T-helper 2 cell treated with Interferon-gamma antibody and Interleukin-4, amounts not matched to agents 5 μg/mL and 100 μg/mL, for 36 hours (primary cell): ENCODE measurements around the gene LAMP1.
A peak's percentile ranks its signal among the peaks of the same experiment; 100 is the strongest.
"Not testable (repeated sequence)": the region's sequence is repeated elsewhere in the genome, so short reads cannot be mapped to it uniquely, and the experiment has no call there.

Source experiments
- DNase-seq: peaks from one replicate; pipeline ENCODE4 v3.0.0; 2021; ENCODE audit warnings: low spot score
- H3K27ac Mint-ChIP-seq: one replicate; pipeline ENCODE4 v1.8.0; 2021; ENCODE audit warnings: mild to moderate bottlenecking, mixed read lengths
- H3K27me3 Mint-ChIP-seq: one replicate; pipeline ENCODE4 v1.8.0; 2021; ENCODE audit warnings: low read depth, mixed read lengths
- H3K36me3 Mint-ChIP-seq: one replicate; pipeline ENCODE4 v1.8.0; 2021; ENCODE audit warnings: low read depth, mixed read lengths
- H3K4me1 Mint-ChIP-seq: one replicate; pipeline ENCODE4 v1.8.0; 2021; ENCODE audit warnings: low read depth, mixed read lengths
- H3K4me3 Mint-ChIP-seq: one replicate; pipeline ENCODE4 v1.8.0; 2022; ENCODE audit warnings: mild to moderate bottlenecking, moderate library complexity, mixed read lengths
- H3K9me3 Mint-ChIP-seq: one replicate; pipeline ENCODE4 v1.8.0; 2021; ENCODE audit warnings: mixed read lengths

Gene LAMP1

GRCh38 chr13:113296823-113297369 lies at the start of gene LAMP1:
Gene LAMP1 (plus strand): TSS chr13:113297239. CDS start chr13:113297435, 196 bp downstream.
- Mint-ChIP-seq H3K4me1 (peaks cover 34% of the 10 kb centered on the region), H3K27ac (peak within 1 kb of the TSS; percentile 99), H3K4me3 (peak within 1 kb of the TSS; percentile 98), H3K9me3 (peaks cover 5% of the 10 kb centered on the region), H3K27me3 (peaks cover 32% of the 10 kb centered on the region), H3K36me3 (peaks cover 6% of the 10 kb centered on the region)
- peak; percentile 99 for DNase-seq

GRCh38 chr13:113252516-113253095 lies 44.4 kb upstream of the LAMP1 start:
- H3K27me3 Mint-ChIP-seq = no peaks in the 10 kb centered on the region
- H3K9me3 Mint-ChIP-seq = no peaks in the 10 kb centered on the region
- no peak overlapping the region for H3K27ac Mint-ChIP-seq
- H3K4me3 Mint-ChIP-seq = no peak overlapping the region
- DNase-seq = no peak
- H3K36me3 Mint-ChIP-seq = peaks cover 53% of the 10 kb centered on the region
- no peaks in the 10 kb centered on the region for H3K4me1 Mint-ChIP-seq

- H3K4me1 Mint-ChIP-seq, H3K9me3 Mint-ChIP-seq, H3K4me3 Mint-ChIP-seq, H3K27me3 Mint-ChIP-seq, DNase-seq, H3K27ac Mint-ChIP-seq: not testable (repeated sequence)
- H3K36me3 Mint-ChIP-seq = peaks cover 52% of the 10 kb centered on the region
Measured at GRCh38 chr13:113257908-113258307, 39.1 kb upstream of the LAMP1 start.

- Mint-ChIP-seq H3K27ac (no peak overlapping the region), H3K36me3 (peaks cover 54% of the 10 kb centered on the region), H3K4me1 (no peaks in the 10 kb centered on the region), H3K9me3 (no peaks in the 10 kb centered on the region), H3K27me3 (no peaks in the 10 kb centered on the region), H3K4me3 (no peak overlapping the region)
- DNase-seq = no peak
Measured at GRCh38 chr13:113258321-113259054, 38.6 kb upstream of the LAMP1 start.

GRCh38 chr13:113260996-113261395 lies 36.0 kb upstream of the LAMP1 start:
- Mint-ChIP-seq H3K9me3 (no peaks in the 10 kb centered on the region), H3K27me3 (no peaks in the 10 kb centered on the region), H3K4me3 (no peak overlapping the region), H3K4me1 (no peaks in the 10 kb centered on the region), H3K27ac (no peak overlapping the region), H3K36me3 (peaks cover 46% of the 10 kb centered on the region)
- no peak for DNase-seq

GRCh38 chr13:113263016-113263415 lies 34.0 kb upstream of the LAMP1 start:
- peaks cover 37% of the 10 kb centered on the region for H3K36me3 Mint-ChIP-seq
- H3K27me3 Mint-ChIP-seq, H3K27ac Mint-ChIP-seq, H3K4me1 Mint-ChIP-seq, H3K9me3 Mint-ChIP-seq, DNase-seq, H3K4me3 Mint-ChIP-seq: not testable (repeated sequence)

- Mint-ChIP-seq H3K27ac (no peak overlapping the region), H3K9me3 (no peaks in the 10 kb centered on the region), H3K4me1 (no peaks in the 10 kb centered on the region), H3K36me3 (peaks cover 14% of the 10 kb centered on the region), H3K4me3 (no peak overlapping the region), H3K27me3 (no peaks in the 10 kb centered on the region)
- DNase-seq = no peak
Measured at GRCh38 chr13:113267642-113268405, 29.2 kb upstream of the LAMP1 start.

GRCh38 chr13:113272031-113272430 lies 25.0 kb upstream of the LAMP1 start:
- Mint-ChIP-seq H3K4me1 (no peaks in the 10 kb centered on the region), H3K9me3 (no peaks in the 10 kb centered on the region), H3K36me3 (peaks cover 2% of the 10 kb centered on the region), H3K4me3 (no peak overlapping the region), H3K27ac (no peak overlapping the region), H3K27me3 (no peaks in the 10 kb centered on the region)
- no peak for DNase-seq

GRCh38 chr13:113272701-113273181 lies 24.3 kb upstream of the LAMP1 start:
- Mint-ChIP-seq H3K9me3 (no peaks in the 10 kb centered on the region), H3K4me3 (no peak overlapping the region), H3K36me3 (no peaks in the 10 kb centered on the region), H3K4me1 (no peaks in the 10 kb centered on the region), H3K27me3 (no peaks in the 10 kb centered on the region), H3K27ac (no peak overlapping the region)
- no peak for DNase-seq

- H3K27me3 Mint-ChIP-seq = no peaks in the 10 kb centered on the region
- H3K36me3 Mint-ChIP-seq = no peaks in the 10 kb centered on the region
- DNase-seq = no peak
- H3K4me3 Mint-ChIP-seq = no peak overlapping the region
- no peaks in the 10 kb centered on the region for H3K4me1 Mint-ChIP-seq
- H3K27ac Mint-ChIP-seq = no peak overlapping the region
- peaks cover under 1% of the 10 kb centered on the region for H3K9me3 Mint-ChIP-seq
Measured at GRCh38 chr13:113273321-113273720, 23.7 kb upstream of the LAMP1 start.

- Mint-ChIP-seq H3K9me3 (peaks cover 7% of the 10 kb centered on the region), H3K36me3 (no peaks in the 10 kb centered on the region), H3K27ac (no peak overlapping the region), H3K4me1 (no peaks in the 10 kb centered on the region), H3K27me3 (no peaks in the 10 kb centered on the region), H3K4me3 (no peak overlapping the region)
- DNase-seq = no peak
Measured at GRCh38 chr13:113273851-113274590, 23.0 kb upstream of the LAMP1 start.

GRCh38 chr13:113274721-113275120 lies 22.3 kb upstream of the LAMP1 start:
- H3K4me3 Mint-ChIP-seq = no peak overlapping the region
- peaks cover 8% of the 10 kb centered on the region for H3K9me3 Mint-ChIP-seq
- no peak for DNase-seq
- no peak overlapping the region for H3K27ac Mint-ChIP-seq
- H3K4me1 Mint-ChIP-seq = no peaks in the 10 kb centered on the region
- no peaks in the 10 kb centered on the region for H3K36me3 Mint-ChIP-seq
- H3K27me3 Mint-ChIP-seq = no peaks in the 10 kb centered on the region

- no peak for DNase-seq
- Mint-ChIP-seq H3K9me3 (peaks cover 8% of the 10 kb centered on the region), H3K27ac (no peak overlapping the region), H3K36me3 (no peaks in the 10 kb centered on the region), H3K4me3 (no peak overlapping the region), H3K4me1 (no peaks in the 10 kb centered on the region), H3K27me3 (no peaks in the 10 kb centered on the region)
Measured at GRCh38 chr13:113275387-113275786, 21.7 kb upstream of the LAMP1 start.
